Activated CD4-positive, alpha-beta T cell treated with anti-CD3 and anti-CD28 coated beads for 1 hour (primary cell): ENCODE results near the gene FEZF1.
"Not testable (repeated sequence)": the region's sequence is repeated elsewhere in the genome, so short reads cannot be mapped to it uniquely, and the experiment has no call there.

Source experiments
- DNase-seq: peaks from one replicate; pipeline ENCODE4 v3.0.0-alpha.2; 2020

The FEZF1 gene

GRCh38 chr7:122306320-122307227 lies 2.0 kb upstream of the FEZF1 start:
- no peak for DNase-seq

DNA sequence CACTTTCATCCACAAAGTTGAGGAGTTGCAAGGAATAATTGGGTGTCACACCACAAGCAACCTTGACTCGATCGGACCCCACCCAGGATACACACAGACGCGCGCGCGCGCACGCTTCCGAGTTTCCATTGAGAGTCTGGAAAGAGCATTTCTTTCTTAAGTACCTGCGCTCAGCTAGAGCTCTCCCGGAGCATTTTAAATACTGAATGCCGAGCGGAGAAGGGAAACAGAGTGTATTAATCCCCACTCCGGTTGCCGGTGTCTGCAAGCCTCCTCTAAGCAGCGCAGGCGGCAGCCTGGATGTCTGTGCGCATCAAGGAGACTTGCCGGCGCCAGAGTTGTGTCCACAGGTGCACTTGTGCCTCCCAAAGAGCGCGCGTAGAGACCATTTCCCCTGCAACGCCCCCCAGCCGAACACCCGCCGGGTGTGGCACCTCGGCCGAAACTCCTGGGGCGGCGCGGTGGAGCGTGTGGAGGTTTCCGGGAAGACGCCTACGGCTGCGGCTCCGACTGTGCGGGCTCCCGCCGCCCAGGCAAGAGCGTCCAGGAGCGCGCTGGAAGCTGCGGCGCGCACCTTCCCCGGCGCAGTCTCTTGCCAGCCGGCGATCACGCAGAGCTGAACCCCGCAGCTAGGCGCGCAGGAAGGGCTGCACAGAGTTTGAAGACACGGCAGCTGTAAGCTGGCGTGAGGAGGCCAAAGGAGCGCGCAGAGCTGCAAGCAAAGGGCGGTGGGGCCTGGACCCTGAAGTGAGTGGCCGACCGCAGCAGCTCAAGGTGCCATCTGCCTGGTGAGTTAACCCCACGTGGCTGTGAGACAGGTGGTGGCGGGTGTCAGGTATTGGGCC lies 1.1 kb upstream of the FEZF1 start:
- no peak for DNase-seq

DNA sequence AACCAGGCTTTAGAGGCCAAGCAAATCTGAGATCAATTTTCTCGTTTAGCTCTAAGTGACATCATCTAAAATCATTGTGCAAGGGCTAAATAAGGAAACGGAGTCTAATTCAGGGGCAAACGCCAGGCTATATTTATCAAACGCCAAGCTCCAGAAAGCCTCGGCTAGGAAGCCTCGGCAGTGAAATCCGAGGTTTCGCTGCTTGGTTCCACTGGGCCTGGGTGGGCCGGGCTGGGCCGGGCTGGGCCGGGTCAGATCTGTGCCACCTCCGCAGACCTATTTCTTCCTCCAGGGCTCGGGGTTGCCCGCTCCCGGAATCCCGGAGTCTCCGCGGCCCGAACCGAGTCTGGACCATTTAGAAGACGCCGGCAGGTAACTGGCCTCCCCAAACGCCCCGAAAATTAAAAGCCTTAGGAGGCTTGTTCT lies 459 bp upstream of the FEZF1 start:
- DNase-seq, result no peak

GRCh38 chr7:122303531-122304318 lies 825 bp downstream of the FEZF1 start:
- no peak for DNase-seq

GRCh38 chr7:122302761-122303530 lies 1.6 kb downstream of the FEZF1 start:
- DNase-seq, result no peak

DNA sequence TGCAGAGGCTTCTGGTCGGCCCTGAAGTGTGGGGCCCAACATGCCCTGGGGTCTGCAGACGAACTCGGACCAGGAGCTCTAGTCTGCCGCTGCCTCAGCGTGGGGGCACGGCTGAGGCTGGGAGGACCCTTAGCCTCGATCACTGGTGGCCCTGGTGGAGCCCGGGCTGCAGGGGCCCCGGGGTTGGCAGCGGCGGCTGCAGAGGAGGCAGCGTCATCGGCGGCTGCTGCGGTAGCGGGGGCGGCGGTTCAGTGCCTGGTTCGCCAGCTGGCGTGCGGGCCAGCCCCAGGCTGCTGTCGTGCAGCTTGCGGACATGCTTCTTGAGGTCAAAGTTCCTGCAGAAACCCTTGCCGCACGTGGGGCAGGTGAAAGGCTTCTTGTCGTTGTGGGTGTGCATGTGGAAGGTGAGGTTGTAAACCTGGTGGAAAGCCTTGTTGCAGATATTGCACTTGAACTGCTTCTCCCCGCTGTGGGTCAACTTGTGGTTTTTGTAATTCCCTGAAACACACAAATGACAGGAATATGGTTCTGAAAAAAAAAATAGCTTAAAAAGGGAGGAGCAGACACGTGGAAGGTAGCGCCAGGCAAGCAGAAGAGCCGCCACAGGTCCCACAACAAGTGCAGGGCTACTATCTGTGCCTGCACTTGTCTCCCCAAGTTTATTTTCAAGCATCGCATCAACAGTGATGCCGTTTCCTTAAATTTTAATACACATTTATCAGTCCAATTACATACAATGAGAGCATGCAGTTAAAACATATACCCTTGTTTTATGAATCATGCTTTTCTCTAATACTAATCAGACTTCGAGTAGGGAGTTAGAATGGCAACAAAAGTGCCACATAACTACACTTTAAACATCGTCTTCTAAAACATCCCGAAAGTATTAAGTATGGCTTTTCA lies 2.4 kb downstream of the FEZF1 start:
- no peak for DNase-seq

GRCh38 chr7:122300956-122301833 lies 3.4 kb downstream of the FEZF1 start:
- no peak for DNase-seq

DNA sequence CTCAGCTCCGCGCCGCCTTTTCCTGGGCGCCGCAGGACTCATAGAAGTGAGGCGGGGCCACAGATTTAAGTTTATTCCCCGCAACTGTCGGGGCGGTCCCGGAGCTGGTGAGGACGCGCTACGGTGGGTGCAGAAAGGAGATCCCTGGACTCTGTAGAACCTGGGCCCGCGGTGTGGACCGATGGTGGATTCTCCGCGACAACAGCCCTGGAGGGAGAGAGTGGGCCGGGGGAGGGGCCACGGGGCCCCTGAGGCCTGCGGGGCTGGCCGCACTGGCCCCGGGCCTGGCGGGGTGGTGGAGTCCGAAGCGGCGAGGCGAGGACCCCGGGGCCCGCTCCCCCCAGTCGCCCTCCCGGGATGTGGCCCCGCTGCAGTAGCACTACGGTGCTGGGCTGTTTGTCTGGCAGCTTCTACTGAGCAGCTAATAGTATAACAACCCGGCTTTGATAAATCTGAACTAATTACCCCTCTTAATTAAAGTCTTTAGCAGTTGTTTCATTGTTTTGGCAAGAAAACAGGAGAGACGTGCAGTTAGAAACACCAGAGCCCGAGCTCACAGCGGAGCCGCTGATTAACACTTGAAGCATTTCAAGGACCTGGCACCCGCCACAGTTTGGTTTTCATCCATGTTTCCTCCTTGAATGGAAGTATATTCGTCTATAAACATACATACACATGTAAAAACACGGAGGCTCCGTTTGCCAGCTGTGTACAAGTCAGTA lies 4.2 kb downstream of the FEZF1 start:
- DNase-seq, result no peak

DNA sequence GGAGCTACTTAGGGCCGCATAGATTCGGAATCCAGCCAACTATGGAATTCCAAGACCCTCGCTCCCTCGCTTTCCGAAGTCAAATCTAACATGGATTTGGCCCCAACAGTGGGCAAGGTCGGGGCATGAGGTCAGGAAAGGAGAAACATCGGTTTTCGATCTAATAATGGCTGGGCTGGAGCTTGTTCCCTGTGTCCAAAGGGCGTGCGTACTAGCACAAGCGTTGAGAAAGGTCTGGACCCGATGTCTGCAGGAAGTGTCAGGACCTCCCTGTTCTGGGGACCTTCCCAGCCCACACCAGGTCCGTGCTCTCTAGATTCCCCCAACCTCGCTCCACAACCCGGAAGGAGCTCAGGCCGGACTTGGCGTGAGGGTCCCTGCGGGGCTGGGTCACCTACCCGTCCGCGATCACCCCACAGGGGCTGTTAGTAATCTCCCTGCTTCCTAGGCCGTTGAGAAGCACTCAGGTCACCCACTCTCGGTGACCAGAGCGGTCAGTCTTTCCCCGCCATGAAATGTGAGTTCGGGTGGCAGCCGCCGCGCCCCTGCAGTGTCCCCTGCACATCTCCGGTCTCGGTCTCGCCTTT lies 4.8 kb downstream of the FEZF1 start:
- no peak for DNase-seq

DNA sequence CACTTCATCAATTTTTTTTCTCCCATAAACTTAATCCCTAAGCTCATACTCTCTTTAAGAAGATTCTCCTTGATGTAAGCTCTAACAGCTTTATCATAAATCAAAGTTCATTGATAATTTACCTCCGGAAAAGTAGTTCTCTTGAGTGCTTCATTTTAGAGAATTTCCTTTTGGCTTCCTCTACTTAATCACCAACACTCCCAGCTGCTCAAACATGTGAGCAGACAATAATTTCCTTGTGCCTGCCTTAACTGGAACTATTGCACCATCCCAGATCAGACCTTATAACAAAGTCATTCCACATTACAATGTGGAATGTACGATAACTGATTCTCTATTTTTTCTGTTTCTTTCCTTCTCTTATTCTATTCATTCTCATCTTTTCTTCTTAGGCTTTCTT lies 5.9 kb downstream of the FEZF1 start:
- no peak for DNase-seq

DNA sequence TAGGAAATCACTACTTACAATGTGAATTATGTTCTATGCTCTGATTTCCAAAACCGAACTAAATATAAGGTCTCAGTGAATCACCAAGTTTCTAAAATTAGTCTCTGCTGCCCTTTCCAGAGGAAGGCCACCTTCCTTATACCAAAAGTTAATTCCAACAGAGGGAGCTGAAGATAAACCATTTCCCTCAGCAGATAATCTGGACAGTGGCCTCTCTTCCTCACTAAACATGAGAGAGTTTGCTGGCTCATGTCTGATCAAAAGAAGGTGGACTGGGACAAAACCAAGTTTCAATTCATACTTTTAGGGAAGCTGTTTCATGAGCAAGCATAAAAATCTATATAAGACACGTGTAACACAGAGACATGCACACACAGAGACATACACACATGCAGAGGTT lies 6.4 kb downstream of the FEZF1 start:
- DNase-seq, result no peak

- no peak for DNase-seq
Measured at GRCh38 chr7:122291189-122291588, 13.4 kb downstream of the FEZF1 start.

- DNase-seq, result no peak
Measured at GRCh38 chr7:122290476-122290875, 14.1 kb downstream of the FEZF1 start.

DNA sequence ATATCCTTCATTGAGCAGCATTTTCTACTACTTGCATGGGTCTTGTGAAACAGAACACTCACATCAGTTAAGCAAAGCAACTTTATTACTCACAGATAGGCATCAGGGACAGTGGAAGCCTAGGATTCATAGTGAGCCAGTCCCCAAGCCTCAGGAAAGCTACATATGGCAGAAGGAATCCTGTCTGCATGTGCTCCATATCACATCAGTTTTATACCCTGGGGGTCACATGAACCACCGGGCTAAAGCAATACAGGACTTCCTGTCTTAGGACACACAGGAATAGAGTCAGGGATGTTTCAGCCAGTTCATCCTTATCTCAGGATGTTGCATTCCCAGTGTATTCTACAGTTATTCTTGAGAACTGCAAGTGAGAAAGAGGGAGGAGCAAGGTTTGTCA lies 15.1 kb downstream of the FEZF1 start:
- DNase-seq, result no peak

DNA sequence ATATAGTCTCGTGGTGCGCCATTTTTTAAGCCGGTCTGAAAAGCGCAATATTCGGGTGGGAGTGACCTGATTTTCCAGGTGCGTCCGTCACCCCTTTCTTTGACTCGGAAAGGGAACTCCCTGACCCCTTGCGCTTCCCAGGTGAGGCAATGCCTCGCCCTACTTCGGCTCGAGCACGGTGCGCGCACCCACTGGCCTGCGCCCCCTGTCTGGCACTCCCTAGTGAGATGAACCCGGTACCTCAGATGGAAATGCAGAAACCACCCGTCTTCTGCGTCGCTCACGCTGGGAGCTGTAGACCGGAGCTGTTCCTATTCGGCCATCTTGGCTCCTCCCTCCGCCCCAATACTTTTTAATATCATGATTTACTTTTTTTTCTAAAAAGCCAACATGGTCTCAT lies 19.9 kb downstream of the FEZF1 start:
- not testable (repeated sequence) for DNase-seq

DNA sequence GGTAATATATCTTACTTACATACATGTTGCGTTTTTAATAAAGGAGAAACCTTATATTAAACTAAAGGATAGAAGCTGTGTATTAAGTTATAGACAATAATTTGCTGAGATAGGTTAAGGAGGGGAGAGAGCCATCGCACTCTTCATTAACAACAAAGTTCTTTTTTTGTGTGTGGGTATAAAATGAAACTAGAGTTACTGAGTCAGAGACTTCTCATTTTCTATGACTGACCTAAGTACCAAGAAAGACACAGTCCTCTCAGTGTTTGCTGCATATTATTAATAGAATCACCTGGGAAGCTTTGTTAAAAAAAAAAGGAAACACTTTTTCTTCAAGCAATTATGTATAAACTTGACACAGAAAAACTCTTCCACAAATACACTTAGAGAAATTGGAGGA lies 31.4 kb downstream of the FEZF1 start:
- DNase-seq, result no peak

GRCh38 chr7:122269241-122269640 lies 35.3 kb downstream of the FEZF1 start:
- DNase-seq, result no peak

- DNase-seq, result no peak
Measured at GRCh38 chr7:122268101-122268500, 36.4 kb downstream of the FEZF1 start.

GRCh38 chr7:122262246-122262645 lies 42.3 kb downstream of the FEZF1 start:
- DNase-seq, result no peak
